Natural killer cell (primary cell): ENCODE data around the gene MAB21L2. TPM values are rescaled to one million over a fixed set of nuclear protein-coding genes. Genes with fewer than 3 reads are reported as not detected.

Experiments
- ATAC-seq, 3 donors: fragments of 150-1000 bp in 2 of 3; fragments of 200-7000 bp in 1 of 3; cut with Tn5 transposase; 1 replicate in 1 of 3; 2 replicates in 2 of 3; pipeline ENCODE4 v1.10.0; 2021; ENCODE audit warnings: mild to moderate bottlenecking in 2 of 3, moderate library complexity in 2 of 3
- DNase-seq, 2 donors: peaks; one replicate each; pipeline versions ENCODE4 v3.0.0 to v3.0.0-alpha.2; 2013 to 2021; ENCODE audit warnings: mixed read lengths in 1 of 2
- H3K27ac ChIP-seq: one replicate; pipeline ENCODE4 v1.5.1; 2013; ENCODE audit warnings: mild to moderate bottlenecking, low read length
- H3K27me3 ChIP-seq: one replicate; pipeline ENCODE4 v1.6.1; 2013; ENCODE audit warnings: low read length; ENCODE audit not compliant: control insufficient read depth, insufficient read depth
- H3K36me3 ChIP-seq: one replicate; pipeline ENCODE4 v1.6.1; 2013; ENCODE audit warnings: low read length; ENCODE audit not compliant: control insufficient read depth, insufficient read depth
- H3K4me1 ChIP-seq: one replicate; pipeline ENCODE4 v1.6.1; 2013; ENCODE audit warnings: low read length; ENCODE audit not compliant: control insufficient read depth, insufficient read depth
- H3K4me3 ChIP-seq: one replicate; pipeline ENCODE4 v1.5.1; 2013; ENCODE audit warnings: low read length
- H3K9me3 ChIP-seq: one replicate; pipeline ENCODE4 v1.6.1; 2013; ENCODE audit warnings: low read length; ENCODE audit not compliant: control insufficient read depth, insufficient read depth
- H3K27ac Mint-ChIP-seq, 2 donors: one replicate each; pipeline ENCODE4 v1.8.0; 2022; ENCODE audit warnings: mild to moderate bottlenecking in 2 of 2, mixed read lengths in 2 of 2, moderate library complexity in 1 of 2
- H3K27me3 Mint-ChIP-seq, 2 donors: one replicate each; pipeline ENCODE4 v1.8.0; 2022; ENCODE audit warnings: low read depth in 2 of 2, mixed read lengths in 2 of 2
- H3K36me3 Mint-ChIP-seq: one replicate; pipeline ENCODE4 v1.8.0; 2022; ENCODE audit warnings: mixed read lengths
- H3K4me1 Mint-ChIP-seq, 2 donors: one replicate each; pipeline ENCODE4 v1.8.0; 2022; ENCODE audit warnings: mixed read lengths in 2 of 2
- H3K4me3 Mint-ChIP-seq: one replicate; pipeline ENCODE4 v1.8.0; 2022; ENCODE audit warnings: mild to moderate bottlenecking, moderate library complexity, mixed read lengths
- H3K9me3 Mint-ChIP-seq, 2 donors: one replicate each; pipeline ENCODE4 v1.8.0; 2022; ENCODE audit warnings: mixed read lengths in 2 of 2
- CTCF ChIP-seq: fragments of 200-600 bp; IDR thresholded peaks from one replicate; pipeline ENCODE4 v1.8.0; 2022; ENCODE audit warnings: antibody characterized with exemption
- WGBS: methylation state at CpG from one replicate; pipeline ENCODE4 v1.1.7; 2013; ENCODE audit warnings: missing lambda C conversion rate; ENCODE audit not compliant: insufficient coverage; 5-methylcytosine and 5-hydroxymethylcytosine counted together
- intact Hi-C: fragments of 100-400 bp; cut with micrococcal nuclease; formaldehyde crosslinking; loops from one replicate; pipeline ENCODE4 v1.14.2; 2022
- total RNA-seq, 4 donors: library from RNA; stranded (reverse); fragments of 120-200 nt in 1 of 4; gene quantifications; one replicate each; pipeline versions ENCODE4 v1.2.3 to v1.2.4, GENCODE V29; 2013 to 2022

MAB21L2 gene
- total RNA-seq, 3 donors from 2014 or later (not counting 1 experiment from before 2014, with no cell fraction given): not detected

GRCh38 chr4:150591406-150591805 lies 9.5 kb downstream of the MAB21L2 start:
- Mint-ChIP-seq H3K4me3 (no peak overlapping the region), H3K27ac (no peak overlapping the region), H3K4me1 (no peaks in the 10 kb centered on the region), H3K27me3 (no peaks in the 10 kb centered on the region), H3K36me3 (peaks cover 8% of the 10 kb centered on the region), H3K9me3 (no peaks in the 10 kb centered on the region)
- H3K27me3 ChIP-seq: no peaks in the 10 kb centered on the region
- H3K27ac ChIP-seq: no peak overlapping the region
- WGBS: 94% methylated on average over 5 of the region's 5 CpGs
- no peaks in the 10 kb centered on the region for H3K4me1 ChIP-seq
- no peak for TF ChIP-seq CTCF
- no peaks in the 10 kb centered on the region for H3K9me3 ChIP-seq
- ATAC-seq: no peak
- intact Hi-C loops: no loop called here
- no peak for DNase-seq
- peaks cover 16% of the 10 kb centered on the region for H3K36me3 ChIP-seq
- no peak overlapping the region for H3K4me3 ChIP-seq

GRCh38 chr4:150591904-150592303 lies 10.0 kb downstream of the MAB21L2 start:
- 100% methylated on average over 1 of the region's 4 CpGs for WGBS
- Histone ChIP-seq H3K36me3 (peaks cover 16% of the 10 kb centered on the region), H3K4me1 (no peaks in the 10 kb centered on the region), H3K27ac (no peak overlapping the region), H3K4me3 (no peak overlapping the region), H3K27me3 (no peaks in the 10 kb centered on the region), H3K9me3 (no peaks in the 10 kb centered on the region)
- Mint-ChIP-seq H3K36me3 (peaks cover 8% of the 10 kb centered on the region), H3K9me3 (no peaks in the 10 kb centered on the region), H3K27ac (no peak overlapping the region), H3K4me1 (no peaks in the 10 kb centered on the region), H3K27me3 (no peaks in the 10 kb centered on the region), H3K4me3 (no peak overlapping the region)
- intact Hi-C loops: no loop called here
- no peak for ATAC-seq
- DNase-seq: no peak
- no peak for TF ChIP-seq CTCF

GRCh38 chr4:150593996-150594395 lies 12.0 kb downstream of the MAB21L2 start:
- Histone ChIP-seq H3K4me3 (no peak overlapping the region), H3K4me1 (no peaks in the 10 kb centered on the region), H3K9me3 (no peaks in the 10 kb centered on the region), H3K27me3 (no peaks in the 10 kb centered on the region), H3K27ac (no peak overlapping the region), H3K36me3 (peaks cover 26% of the 10 kb centered on the region)
- DNase-seq (no peak), ATAC-seq (no peak)
- Mint-ChIP-seq H3K4me3 (no peak overlapping the region), H3K4me1 (no peaks in the 10 kb centered on the region), H3K9me3 (no peaks in the 10 kb centered on the region), H3K27me3 (no peaks in the 10 kb centered on the region), H3K36me3 (peaks cover 15% of the 10 kb centered on the region), H3K27ac (no peak overlapping the region)
- no CpG with 5 or more reads among the region's 1 CpG for WGBS
- no peak for TF ChIP-seq CTCF
- intact Hi-C loops: no loop called here

- ATAC-seq (no peak), DNase-seq (no peak)
- peaks cover 7% of the 10 kb centered on the region for H3K36me3 Mint-ChIP-seq
- intact Hi-C loops: no loop called here
- Histone ChIP-seq H3K4me3 (no peak overlapping the region), H3K4me1 (no peaks in the 10 kb centered on the region), H3K9me3 (no peaks in the 10 kb centered on the region), H3K27me3 (no peaks in the 10 kb centered on the region), H3K27ac (no peak overlapping the region), H3K36me3 (peaks cover 10% of the 10 kb centered on the region)
- TF ChIP-seq CTCF: no peak
- H3K27me3 Mint-ChIP-seq: no peaks in the 10 kb centered on the region
- no peak overlapping the region for H3K4me3 Mint-ChIP-seq
- 98% methylated on average over 12 of the region's 12 CpGs for WGBS
- H3K27ac Mint-ChIP-seq: no peak overlapping the region
- H3K4me1 Mint-ChIP-seq: no peaks in the 10 kb centered on the region
- no peaks in the 10 kb centered on the region for H3K9me3 Mint-ChIP-seq
Measured at GRCh38 chr4:150598909-150599308, 17.0 kb downstream of the MAB21L2 start.
